SIG-M5 treated with dmso at 0.1 percent for 504 hours (cell line): ENCODE data around the gene ORC3.

ENCODE experiments used
- DNase-seq: peaks from one replicate; lab custom pipeline; 2025; ENCODE audit not compliant: unreplicated experiment; lab: John Stamatoyannopoulos, UW

ORC3 gene

GRCh38 chr6:87589693-87590416 lies at the start of gene ORC3, which contains the start of gene RARS2:
Gene ORC3 (plus strand): TSS chr6:87590135. CDS start chr6:87590169, 34 bp downstream.
Gene RARS2 (minus strand): TSS chr6:87589987. CDS start chr6:87589957, 30 bp downstream.
- peak; percentile 91 for DNase-seq

GRCh38 chr6:87540539-87540938 lies 49.4 kb upstream of the ORC3 start:
- DNase-seq: no peak

GRCh38 chr6:87541041-87541440 lies 48.9 kb upstream of the ORC3 start:
- DNase-seq: no peak

- no peak for DNase-seq
Measured at GRCh38 chr6:87541744-87542143, 48.2 kb upstream of the ORC3 start.

GRCh38 chr6:87543696-87544473 lies 46.0 kb upstream of the ORC3 start:
- DNase-seq: no peak

GRCh38 chr6:87544474-87544735 lies 45.5 kb upstream of the ORC3 start:
- no peak for DNase-seq

- DNase-seq: no peak
Measured at GRCh38 chr6:87551799-87552198, 38.1 kb upstream of the ORC3 start.

GRCh38 chr6:87553159-87553765 lies 36.7 kb upstream of the ORC3 start:
- no peak for DNase-seq

GRCh38 chr6:87555506-87555905 lies 34.4 kb upstream of the ORC3 start:
- DNase-seq: no peak

GRCh38 chr6:87558446-87558845 lies 31.5 kb upstream of the ORC3 start:
- no peak for DNase-seq

- no peak for DNase-seq
Measured at GRCh38 chr6:87561017-87561416, 28.9 kb upstream of the ORC3 start.

GRCh38 chr6:87572021-87572420 lies 17.9 kb upstream of the ORC3 start:
- no peak for DNase-seq

- no peak for DNase-seq
Measured at GRCh38 chr6:87572883-87573282, 17.1 kb upstream of the ORC3 start.

- no peak for DNase-seq
Measured at GRCh38 chr6:87573307-87574024, 16.5 kb upstream of the ORC3 start.

GRCh38 chr6:87574237-87574804 lies 15.6 kb upstream of the ORC3 start:
- no peak for DNase-seq

- no peak for DNase-seq
Measured at GRCh38 chr6:87575423-87575822, 14.5 kb upstream of the ORC3 start.

GRCh38 chr6:87583822-87584221 lies 6.1 kb upstream of the ORC3 start:
- no peak for DNase-seq

GRCh38 chr6:87586371-87587077 lies 3.4 kb upstream of the ORC3 start:
- no peak for DNase-seq

GRCh38 chr6:87588756-87589407 lies 1.1 kb upstream of the ORC3 start:
- no peak for DNase-seq

GRCh38 chr6:87590417-87590880 lies 514 bp downstream of the ORC3 start:
- no peak for DNase-seq
